ENCODE measurements around the gene REXO1. TPM values are rescaled to one million over a fixed set of nuclear protein-coding genes. Genes with fewer than 3 reads are reported as not detected.
A peak's percentile ranks its signal among the peaks of the same experiment; 100 is the strongest.

REXO1 gene
- total and polyA plus RNA-seq, 2 experiments from 2014 or later: 20.2 to 90.1 TPM

DNA sequence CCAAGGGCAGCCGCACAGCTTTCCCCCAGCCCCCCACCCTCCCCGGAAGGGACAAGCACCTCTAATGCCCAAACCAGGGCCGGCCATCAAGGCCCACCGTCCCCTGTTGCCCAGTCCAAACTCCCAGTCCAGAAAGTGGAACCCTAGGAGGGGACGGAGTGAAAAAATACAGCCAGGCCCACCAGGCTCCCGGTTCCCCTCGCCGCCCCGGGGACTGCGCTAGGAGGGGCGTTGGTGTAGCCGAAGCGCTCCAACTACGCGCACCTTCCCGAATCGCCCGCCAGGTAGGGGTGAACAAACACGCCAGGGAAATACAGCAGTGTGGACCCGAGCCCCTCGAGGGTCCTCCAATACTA lies 13.8 kb upstream of the REXO1 start:
- Mint-ChIP-seq H3K27me3 (ENCODE audit: insufficient read depth, low read depth, poor library complexity) (peaks cover 24% of the 10 kb centered on the region), H3K4me3 (peak overlapping the region; percentile 90), H3K36me3 (ENCODE audit: low read depth) (no peaks in the 10 kb centered on the region; the same call in 2 of the 3 replicates), H3K4me1 (peaks cover 34% of the 10 kb centered on the region; the same call in 2 of the 3 replicates), H3K9me3 (no peaks in the 10 kb centered on the region), H3K27ac (no peak overlapping the region)
- Histone ChIP-seq H3K36me3 (ENCODE audit: insufficient read depth) (no peaks in the 10 kb centered on the region), H3K4me1 (ENCODE audit: insufficient read depth) (peaks cover 48% of the 10 kb centered on the region), H4K20me1 (replicated peaks; ENCODE audit: insufficient read depth) (peaks cover 21% of the 10 kb centered on the region; the same call in 1 of the 2 replicates), H3K79me2 (replicated peaks; ENCODE audit: insufficient read depth) (peaks cover 51% of the 10 kb centered on the region), H3K27me3 (ENCODE audit: insufficient read depth) (peaks cover 16% of the 10 kb centered on the region), H3K9me2 (ENCODE audit: insufficient read depth) (no peaks in the 10 kb centered on the region), H3K4me2 (peak overlapping the region; percentile 98), H3F3A (replicated peaks; ENCODE audit: low read depth) (0 out of 2 replicates have a peak, but pooled peaks cover 4% of the 10 kb centered on the region), H3K27ac (ENCODE audit: low read depth) (no peak overlapping the region), H2AFZ (no peak overlapping the region), H3K4me3 (peak overlapping the region; percentile 94)
- DNase-seq (ENCODE audit: low spot score) (no peak), ATAC-seq (no peak)
- TF ChIP-seq ZNF114 (CRISPR knock-in tag; IDR thresholded peaks at IDR 0.05) (no peak), ZNF331 (CRISPR knock-in tag; IDR thresholded peaks at IDR 0.05; ENCODE audit: low read depth) (no peak), JUNB (IDR thresholded peaks at IDR 0.05; ENCODE audit: unreplicated experiment) (no peak), EZH2phosphoT487 (IDR thresholded peaks at IDR 0.05; ENCODE audit: unreplicated experiment) (no peak), NANOG (IDR thresholded peaks at IDR 0.05; ENCODE audit: borderline replicate concordance) (no peak), POLR2AphosphoS5 (IDR thresholded peaks at IDR 0.05; ENCODE audit: low read depth) (no peak), STAT1 (IDR thresholded peaks at IDR 0.05; ENCODE audit: unreplicated experiment) (no peak)
- TF ChIP-seq, protein P1, sequence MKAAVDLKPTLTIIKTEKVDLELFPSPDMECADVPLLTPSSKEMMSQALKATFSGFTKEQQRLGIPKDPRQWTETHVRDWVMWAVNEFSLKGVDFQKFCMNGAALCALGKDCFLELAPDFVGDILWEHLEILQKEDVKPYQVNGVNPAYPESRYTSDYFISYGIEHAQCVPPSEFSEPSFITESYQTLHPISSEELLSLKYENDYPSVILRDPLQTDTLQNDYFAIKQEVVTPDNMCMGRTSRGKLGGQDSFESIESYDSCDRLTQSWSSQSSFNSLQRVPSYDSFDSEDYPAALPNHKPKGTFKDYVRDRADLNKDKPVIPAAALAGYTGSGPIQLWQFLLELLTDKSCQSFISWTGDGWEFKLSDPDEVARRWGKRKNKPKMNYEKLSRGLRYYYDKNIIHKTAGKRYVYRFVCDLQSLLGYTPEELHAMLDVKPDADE (IDR thresholded peaks at IDR 0.05): no peak
- TF ChIP-seq, protein P2, sequence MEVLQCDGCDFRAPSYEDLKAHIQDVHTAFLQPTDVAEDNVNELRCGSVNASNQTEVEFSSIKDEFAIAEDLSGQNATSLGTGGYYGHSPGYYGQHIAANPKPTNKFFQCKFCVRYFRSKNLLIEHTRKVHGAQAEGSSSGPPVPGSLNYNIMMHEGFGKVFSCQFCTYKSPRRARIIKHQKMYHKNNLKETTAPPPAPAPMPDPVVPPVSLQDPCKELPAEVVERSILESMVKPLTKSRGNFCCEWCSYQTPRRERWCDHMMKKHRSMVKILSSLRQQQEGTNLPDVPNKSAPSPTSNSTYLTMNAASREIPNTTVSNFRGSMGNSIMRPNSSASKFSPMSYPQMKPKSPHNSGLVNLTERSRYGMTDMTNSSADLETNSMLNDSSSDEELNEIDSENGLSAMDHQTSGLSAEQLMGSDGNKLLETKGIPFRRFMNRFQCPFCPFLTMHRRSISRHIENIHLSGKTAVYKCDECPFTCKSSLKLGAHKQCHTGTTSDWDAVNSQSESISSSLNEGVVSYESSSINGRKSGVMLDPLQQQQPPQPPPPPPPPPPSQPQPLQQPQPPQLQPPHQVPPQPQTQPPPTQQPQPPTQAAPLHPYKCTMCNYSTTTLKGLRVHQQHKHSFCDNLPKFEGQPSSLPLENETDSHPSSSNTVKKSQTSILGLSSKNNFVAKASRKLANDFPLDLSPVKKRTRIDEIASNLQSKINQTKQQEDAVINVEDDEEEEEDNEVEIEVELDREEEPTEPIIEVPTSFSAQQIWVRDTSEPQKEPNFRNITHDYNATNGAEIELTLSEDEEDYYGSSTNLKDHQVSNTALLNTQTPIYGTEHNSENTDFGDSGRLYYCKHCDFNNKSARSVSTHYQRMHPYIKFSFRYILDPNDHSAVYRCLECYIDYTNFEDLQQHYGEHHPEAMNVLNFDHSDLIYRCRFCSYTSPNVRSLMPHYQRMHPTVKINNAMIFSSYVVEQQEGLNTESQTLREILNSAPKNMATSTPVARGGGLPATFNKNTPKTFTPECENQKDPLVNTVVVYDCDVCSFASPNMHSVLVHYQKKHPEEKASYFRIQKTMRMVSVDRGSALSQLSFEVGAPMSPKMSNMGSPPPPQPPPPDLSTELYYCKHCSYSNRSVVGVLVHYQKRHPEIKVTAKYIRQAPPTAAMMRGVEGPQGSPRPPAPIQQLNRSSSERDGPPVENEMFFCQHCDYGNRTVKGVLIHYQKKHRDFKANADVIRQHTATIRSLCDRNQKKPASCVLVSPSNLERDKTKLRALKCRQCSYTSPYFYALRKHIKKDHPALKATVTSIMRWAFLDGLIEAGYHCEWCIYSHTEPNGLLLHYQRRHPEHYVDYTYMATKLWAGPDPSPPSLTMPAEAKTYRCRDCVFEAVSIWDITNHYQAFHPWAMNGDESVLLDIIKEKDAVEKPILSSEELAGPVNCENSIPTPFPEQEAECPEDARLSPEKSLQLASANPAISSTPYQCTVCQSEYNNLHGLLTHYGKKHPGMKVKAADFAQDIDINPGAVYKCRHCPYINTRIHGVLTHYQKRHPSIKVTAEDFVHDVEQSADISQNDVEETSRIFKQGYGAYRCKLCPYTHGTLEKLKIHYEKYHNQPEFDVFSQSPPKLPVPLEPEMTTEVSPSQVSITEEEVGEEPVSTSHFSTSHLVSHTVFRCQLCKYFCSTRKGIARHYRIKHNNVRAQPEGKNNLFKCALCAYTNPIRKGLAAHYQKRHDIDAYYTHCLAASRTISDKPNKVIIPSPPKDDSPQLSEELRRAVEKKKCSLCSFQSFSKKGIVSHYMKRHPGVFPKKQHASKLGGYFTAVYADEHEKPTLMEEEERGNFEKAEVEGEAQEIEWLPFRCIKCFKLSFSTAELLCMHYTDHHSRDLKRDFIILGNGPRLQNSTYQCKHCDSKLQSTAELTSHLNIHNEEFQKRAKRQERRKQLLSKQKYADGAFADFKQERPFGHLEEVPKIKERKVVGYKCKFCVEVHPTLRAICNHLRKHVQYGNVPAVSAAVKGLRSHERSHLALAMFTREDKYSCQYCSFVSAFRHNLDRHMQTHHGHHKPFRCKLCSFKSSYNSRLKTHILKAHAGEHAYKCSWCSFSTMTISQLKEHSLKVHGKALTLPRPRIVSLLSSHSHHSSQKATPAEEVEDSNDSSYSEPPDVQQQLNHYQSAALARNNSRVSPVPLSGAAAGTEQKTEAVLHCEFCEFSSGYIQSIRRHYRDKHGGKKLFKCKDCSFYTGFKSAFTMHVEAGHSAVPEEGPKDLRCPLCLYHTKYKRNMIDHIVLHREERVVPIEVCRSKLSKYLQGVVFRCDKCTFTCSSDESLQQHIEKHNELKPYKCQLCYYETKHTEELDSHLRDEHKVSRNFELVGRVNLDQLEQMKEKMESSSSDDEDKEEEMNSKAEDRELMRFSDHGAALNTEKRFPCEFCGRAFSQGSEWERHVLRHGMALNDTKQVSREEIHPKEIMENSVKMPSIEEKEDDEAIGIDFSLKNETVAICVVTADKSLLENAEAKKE (CRISPR knock-in tag; IDR thresholded peaks at IDR 0.05): no peak
- TF ChIP-seq, protein P3, sequence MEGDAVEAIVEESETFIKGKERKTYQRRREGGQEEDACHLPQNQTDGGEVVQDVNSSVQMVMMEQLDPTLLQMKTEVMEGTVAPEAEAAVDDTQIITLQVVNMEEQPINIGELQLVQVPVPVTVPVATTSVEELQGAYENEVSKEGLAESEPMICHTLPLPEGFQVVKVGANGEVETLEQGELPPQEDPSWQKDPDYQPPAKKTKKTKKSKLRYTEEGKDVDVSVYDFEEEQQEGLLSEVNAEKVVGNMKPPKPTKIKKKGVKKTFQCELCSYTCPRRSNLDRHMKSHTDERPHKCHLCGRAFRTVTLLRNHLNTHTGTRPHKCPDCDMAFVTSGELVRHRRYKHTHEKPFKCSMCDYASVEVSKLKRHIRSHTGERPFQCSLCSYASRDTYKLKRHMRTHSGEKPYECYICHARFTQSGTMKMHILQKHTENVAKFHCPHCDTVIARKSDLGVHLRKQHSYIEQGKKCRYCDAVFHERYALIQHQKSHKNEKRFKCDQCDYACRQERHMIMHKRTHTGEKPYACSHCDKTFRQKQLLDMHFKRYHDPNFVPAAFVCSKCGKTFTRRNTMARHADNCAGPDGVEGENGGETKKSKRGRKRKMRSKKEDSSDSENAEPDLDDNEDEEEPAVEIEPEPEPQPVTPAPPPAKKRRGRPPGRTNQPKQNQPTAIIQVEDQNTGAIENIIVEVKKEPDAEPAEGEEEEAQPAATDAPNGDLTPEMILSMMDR (conservative IDR thresholded peaks at IDR 0.05; ENCODE audit: low read depth in 2 of 2): no peak
